ENCODE results near the gene CACNB2.

GRCh38 chr10:18252086-18252485 is 111.9 kb downstream of the CACNB2 start:
- TF ChIP-seq POLR2AphosphoS5 (IDR thresholded peaks at IDR 0.05; ENCODE audit: low read depth, low read length) (no peak), POLR2A (IDR thresholded peaks at IDR 0.05; ENCODE audit: low read depth, low read length) (no peak)
